Measurements from ENCODE around the gene APOC1. TPM values are rescaled to one million over a fixed set of nuclear protein-coding genes. Genes with fewer than 3 reads are reported as not detected.
"Not testable (repeated sequence)": the region's sequence is repeated elsewhere in the genome, so short reads cannot be mapped to it uniquely, and the experiment has no call there.

APOC1 gene
- total and polyA plus RNA-seq, 4 donors: 14.0 to 1,030 (median 217) TPM

DNA sequence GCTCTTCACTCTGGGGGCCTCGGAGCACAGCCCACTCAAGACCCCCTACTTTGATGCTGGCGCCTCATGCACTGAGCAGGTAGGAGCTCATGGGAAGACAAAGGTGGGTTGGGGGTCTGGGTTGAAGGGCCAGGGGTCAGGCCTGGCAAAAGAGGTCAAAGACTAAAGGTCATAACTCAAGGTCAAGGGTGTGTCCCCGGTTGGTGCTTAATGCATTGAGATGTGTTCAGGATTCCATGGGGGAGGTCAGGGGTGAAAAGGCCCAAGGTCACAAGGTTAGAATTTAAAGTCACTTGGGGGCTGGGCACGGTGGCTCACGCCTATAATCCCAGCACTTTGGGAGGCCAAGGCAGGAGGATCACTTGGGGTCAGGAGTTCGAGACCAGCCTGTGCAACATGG, 28.3 kb upstream of the APOC1 start:
- Histone ChIP-seq H3K9ac (ENCODE audit: insufficient read depth in 1 of 2, low read length in 2 of 2) (no peak overlapping the region), H3K9me3 (ENCODE audit: control insufficient read depth in 4 of 4, insufficient read depth in 3 of 4, low read length in 3 of 4) (no peaks in the 10 kb centered on the region), H3K4me3 (no peak overlapping the region), H3K27me3 (ENCODE audit: control insufficient read depth in 3 of 3, insufficient read depth in 3 of 3, low read length in 2 of 3) (no peaks in the 10 kb centered on the region), H3K27ac (ENCODE audit: low read depth in 1 of 2, low read length in 1 of 2) (no peak overlapping the region), H3K36me3 (ENCODE audit: control insufficient read depth in 4 of 4, insufficient read depth in 4 of 4, low read length in 4 of 4) (peaks cover 3 to 7% (median 6%) of the 10 kb centered on the region in 4 donors), H3K4me1 (ENCODE audit: control insufficient read depth in 5 of 5, insufficient read depth in 5 of 5, low read length in 5 of 5) (peaks cover 0 to 8% (median 2%) of the 10 kb centered on the region in 5 donors)
- TF ChIP-seq CTCF (IDR thresholded peaks at IDR 0.05; ENCODE audit: control extremely low read depth, extremely low read depth): no peak
- ATAC-seq (ENCODE audit: insufficient read depth, low FRiP score): no peak
- WGBS, 2 donors: 91 to 97% methylated on average over 6 of the region's 6 CpGs
- DNase-seq: no peak

- Histone ChIP-seq H3K9ac (ENCODE audit: insufficient read depth in 1 of 2, low read length in 2 of 2) (no peak overlapping the region), H3K4me1 (ENCODE audit: control insufficient read depth in 5 of 5, insufficient read depth in 5 of 5, low read length in 5 of 5) (peaks cover 4 to 19% (median 7%) of the 10 kb centered on the region in 5 donors), H3K27me3 (ENCODE audit: control insufficient read depth in 3 of 3, insufficient read depth in 3 of 3, low read length in 2 of 3) (no peaks in the 10 kb centered on the region), H3K9me3 (ENCODE audit: control insufficient read depth in 4 of 4, insufficient read depth in 3 of 4, low read length in 3 of 4) (no peaks in the 10 kb centered on the region), H3K27ac (ENCODE audit: low read depth in 1 of 2, low read length in 1 of 2) (no peak overlapping the region), H3K4me3 (no peak overlapping the region), H3K36me3 (ENCODE audit: control insufficient read depth in 4 of 4, insufficient read depth in 4 of 4, low read length in 4 of 4) (peaks cover 3 to 7% (median 6%) of the 10 kb centered on the region in 4 donors)
- WGBS, 2 donors: 93 to 96% methylated on average over 4 of the region's 4 CpGs
- ATAC-seq (ENCODE audit: insufficient read depth, low FRiP score): no peak
- DNase-seq: no peak
- TF ChIP-seq CTCF (IDR thresholded peaks at IDR 0.05; ENCODE audit: control extremely low read depth, extremely low read depth): no peak
Observed at GRCh38 chr19:44887648-44888047, 26.8 kb upstream of the APOC1 start.

- Histone ChIP-seq H3K36me3 (ENCODE audit: control insufficient read depth in 4 of 4, insufficient read depth in 4 of 4, low read length in 4 of 4) (peaks cover 7 to 11% (median 7%) of the 10 kb centered on the region in 4 donors), H3K4me1 (ENCODE audit: control insufficient read depth in 5 of 5, insufficient read depth in 5 of 5, low read length in 5 of 5) (peaks cover 4 to 19% (median 7%) of the 10 kb centered on the region in 5 donors)
- not testable (repeated sequence) for ATAC-seq (ENCODE audit: insufficient read depth, low FRiP score); H3K9ac ChIP-seq (ENCODE audit: insufficient read depth in 1 of 2, low read length in 2 of 2); H3K27ac ChIP-seq (ENCODE audit: low read depth in 1 of 2, low read length in 1 of 2); DNase-seq; H3K27me3 ChIP-seq (ENCODE audit: control insufficient read depth in 3 of 3, insufficient read depth in 3 of 3, low read length in 2 of 3); H3K4me3 ChIP-seq; H3K9me3 ChIP-seq (ENCODE audit: control insufficient read depth in 4 of 4, insufficient read depth in 3 of 4, low read length in 3 of 4)
- 94 to 97% methylated on average over 5 of the region's 5 CpGs for WGBS, 2 donors
Observed at GRCh38 chr19:44888335-44888734, 26.1 kb upstream of the APOC1 start.

GRCh38 chr19:44889830-44890365, 24.5 kb upstream of the APOC1 start:
- peaks cover 10 to 24% (median 12%) of the 10 kb centered on the region in 4 donors for H3K36me3 ChIP-seq (ENCODE audit: control insufficient read depth in 4 of 4, insufficient read depth in 4 of 4, low read length in 4 of 4)
- H3K4me1 ChIP-seq (ENCODE audit: control insufficient read depth in 5 of 5, insufficient read depth in 5 of 5, low read length in 5 of 5): peaks cover 4 to 19% (median 7%) of the 10 kb centered on the region in 5 donors
- no peaks in the 10 kb centered on the region for H3K27me3 ChIP-seq (ENCODE audit: control insufficient read depth in 3 of 3, insufficient read depth in 3 of 3, low read length in 2 of 3)
- TF ChIP-seq CTCF (IDR thresholded peaks at IDR 0.05; ENCODE audit: control extremely low read depth, extremely low read depth): no peak
- ATAC-seq (ENCODE audit: insufficient read depth, low FRiP score) (no peak), DNase-seq (no peak)
- peak overlapping the region; percentile 23 for H3K4me3 ChIP-seq
- H3K27ac ChIP-seq (ENCODE audit: low read depth in 1 of 2, low read length in 1 of 2): peak overlapping the region in 1 of 2 donors; percentile 45
- 58 to 60% methylated on average over 17 of the region's 17 CpGs for WGBS, 2 donors
- H3K9ac ChIP-seq (ENCODE audit: insufficient read depth in 1 of 2, low read length in 2 of 2): no peak overlapping the region
- H3K9me3 ChIP-seq (ENCODE audit: control insufficient read depth in 4 of 4, insufficient read depth in 3 of 4, low read length in 3 of 4): no peaks in the 10 kb centered on the region

Data from lung (tissue), 12 donors.